Omental fat pad (tissue), 4 donors: ENCODE results near the gene ACSL4. TPM values are rescaled to one million over a fixed set of nuclear protein-coding genes. Genes with fewer than 3 reads are reported as not detected.

Experiments used
- ATAC-seq: fragments of 150-250 bp; one replicate; pipeline ENCODE4 v1.9.1; 2016; ENCODE audit warnings: mild to moderate bottlenecking, moderate library complexity; ENCODE audit not compliant: low FRiP score
- DNase-seq: peaks from one replicate; pipeline ENCODE4 v3.0.0-alpha.2; 2019; ENCODE audit warnings: low spot score
- small RNA-seq: library from RNA; depleted of rRNA; stranded (forward); fragments of <200 nt; gene quantifications from one replicate; pipeline ENCODE3, GENCODE V24; 2016
- total RNA-seq, 4 donors: library from RNA; depleted of rRNA; stranded (reverse); fragments of >200 nt; gene quantifications; one replicate each; pipeline ENCODE4 v1.1.0, GENCODE V29; 2016
- TF ChIP-seq, protein P1 (sequence below), 3 donors: fragments of 450-650 bp; IDR thresholded peaks; one replicate each; pipeline ENCODE4 v1.5.1; 2016 to 2017; ENCODE audit warnings: antibody characterized with exemption in 3 of 3, mild to moderate bottlenecking in 3 of 3, moderate library complexity in 2 of 3

Gene ACSL4
- total RNA-seq, 4 donors from 2014 or later = 94.7 to 244 (median 166) TPM

DNA sequence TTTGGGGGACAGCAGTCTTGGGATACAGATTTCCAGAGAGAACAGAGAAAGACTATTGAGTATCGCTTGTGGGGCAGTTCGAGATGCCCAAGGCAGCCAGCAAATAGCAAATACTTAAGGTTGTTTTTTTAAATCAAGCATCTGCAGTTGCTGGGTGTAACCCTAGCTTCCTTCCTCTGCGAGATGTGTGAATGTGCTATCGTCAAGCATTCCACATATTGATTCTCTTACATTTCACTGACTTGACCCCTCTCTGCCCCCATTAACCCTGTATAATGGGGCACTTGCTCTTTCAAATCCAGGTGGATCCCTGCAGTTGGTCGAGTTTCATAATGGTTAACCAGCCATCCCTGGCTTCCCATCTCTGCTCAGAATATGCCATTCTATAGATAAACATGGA is 131.6 kb downstream of the ACSL4 start:
- ATAC-seq (no peak), DNase-seq (no peak)
- TF ChIP-seq, protein P1, sequence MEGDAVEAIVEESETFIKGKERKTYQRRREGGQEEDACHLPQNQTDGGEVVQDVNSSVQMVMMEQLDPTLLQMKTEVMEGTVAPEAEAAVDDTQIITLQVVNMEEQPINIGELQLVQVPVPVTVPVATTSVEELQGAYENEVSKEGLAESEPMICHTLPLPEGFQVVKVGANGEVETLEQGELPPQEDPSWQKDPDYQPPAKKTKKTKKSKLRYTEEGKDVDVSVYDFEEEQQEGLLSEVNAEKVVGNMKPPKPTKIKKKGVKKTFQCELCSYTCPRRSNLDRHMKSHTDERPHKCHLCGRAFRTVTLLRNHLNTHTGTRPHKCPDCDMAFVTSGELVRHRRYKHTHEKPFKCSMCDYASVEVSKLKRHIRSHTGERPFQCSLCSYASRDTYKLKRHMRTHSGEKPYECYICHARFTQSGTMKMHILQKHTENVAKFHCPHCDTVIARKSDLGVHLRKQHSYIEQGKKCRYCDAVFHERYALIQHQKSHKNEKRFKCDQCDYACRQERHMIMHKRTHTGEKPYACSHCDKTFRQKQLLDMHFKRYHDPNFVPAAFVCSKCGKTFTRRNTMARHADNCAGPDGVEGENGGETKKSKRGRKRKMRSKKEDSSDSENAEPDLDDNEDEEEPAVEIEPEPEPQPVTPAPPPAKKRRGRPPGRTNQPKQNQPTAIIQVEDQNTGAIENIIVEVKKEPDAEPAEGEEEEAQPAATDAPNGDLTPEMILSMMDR (IDR thresholded peaks at IDR 0.05) = no peak

DNA sequence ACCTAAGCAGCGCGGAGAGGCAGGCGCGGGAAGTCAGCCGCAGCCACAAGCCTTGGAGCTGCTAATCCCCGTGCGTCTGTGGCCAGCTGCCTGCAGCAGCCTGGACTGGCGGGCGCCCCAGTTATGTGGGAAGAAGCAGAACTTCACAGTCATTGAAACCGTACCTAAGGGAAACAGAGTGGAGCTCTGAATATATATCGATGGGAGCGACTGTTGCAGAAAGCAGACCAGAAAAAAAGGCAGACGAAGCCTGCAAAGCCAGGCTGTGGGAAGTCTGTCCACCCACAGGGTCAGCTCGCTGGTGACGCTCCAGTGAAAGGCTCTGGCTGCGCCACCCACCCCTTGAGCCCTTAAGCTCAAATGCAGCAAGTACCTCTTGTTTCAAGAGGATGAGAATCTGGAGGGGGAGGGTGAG is 132.8 kb downstream of the ACSL4 start:
- DNase-seq (no peak), ATAC-seq (no peak)
- TF ChIP-seq, protein P1 (IDR thresholded peaks at IDR 0.05) = no peak

GRCh38 chrX:109596015-109596414 is 137.0 kb downstream of the ACSL4 start:
- DNase-seq (no peak), ATAC-seq (no peak)
- TF ChIP-seq, protein P1 (IDR thresholded peaks at IDR 0.05) = no peak

Small RNA genes lying within 50 kb of the gene (small RNA-seq; reads per million reads assigned to genes)
- gene AL118496.2 (not detected), gene RF00019 (not detected)

Other genes starting within 250 kb of the ACSL4 start
- gene NXT2, start 196.4 kb downstream of the ACSL4 start, total RNA-seq = 10 to 100 TPM in 1 of 4 donors, 1 to 10 TPM in 3; 5.4 to 11.2 (median 7.3) TPM
- 1 to 10 TPM in 3 of 4 donors, under 1 TPM in 1; 0.79 to 3.8 (median 2.1) TPM for gene KCNE5, start 108.1 kb downstream of the ACSL4 start, total RNA-seq